DMS 273 (cell line): ENCODE results near the gene VSIG2.
"Not testable (repeated sequence)": the region's sequence is repeated elsewhere in the genome, so short reads cannot be mapped to it uniquely, and the experiment has no call there.

Experiments
- DNase-seq: peaks from one replicate; lab custom pipeline; 2025; ENCODE audit not compliant: unreplicated experiment; lab: John Stamatoyannopoulos, UW

The VSIG2 gene

GRCh38 chr11:124751741-124752470 is at the start of gene VSIG2:
VSIG2 (minus strand) TSS chr11:124752255; CDS start chr11:124752137, 118 bp downstream.
- no peak for DNase-seq

GRCh38 chr11:124801014-124801413 is 49.0 kb upstream of the VSIG2 start:
- DNase-seq, result peak; percentile 16

GRCh38 chr11:124800226-124800929 is 48.3 kb upstream of the VSIG2 start, which contains the start of gene MSANTD2:
MSANTD2 (minus strand) TSS chr11:124800406; CDS start chr11:124800380, 26 bp downstream.
- DNase-seq, result peak; percentile 86

GRCh38 chr11:124799348-124800225 is 47.5 kb upstream of the VSIG2 start:
- peak; percentile 71 for DNase-seq

GRCh38 chr11:124798991-124799347 is 46.9 kb upstream of the VSIG2 start:
- DNase-seq, result peak; percentile 38

GRCh38 chr11:124796312-124796711 is 44.3 kb upstream of the VSIG2 start:
- DNase-seq, result no peak

- peak; percentile 60 for DNase-seq
Observed at GRCh38 chr11:124793466-124794278, 41.6 kb upstream of the VSIG2 start.

- no peak for DNase-seq
Observed at GRCh38 chr11:124791626-124792341, 39.7 kb upstream of the VSIG2 start.

GRCh38 chr11:124788521-124788920 is 36.5 kb upstream of the VSIG2 start:
- no peak for DNase-seq

- DNase-seq, result no peak
Observed at GRCh38 chr11:124784051-124784450, 32.0 kb upstream of the VSIG2 start.

- DNase-seq, result no peak
Observed at GRCh38 chr11:124783002-124783401, 30.9 kb upstream of the VSIG2 start.

- DNase-seq, result no peak
Observed at GRCh38 chr11:124779568-124779967, 27.5 kb upstream of the VSIG2 start.

GRCh38 chr11:124778281-124778680 is 26.2 kb upstream of the VSIG2 start:
- no peak for DNase-seq

- no peak for DNase-seq
Observed at GRCh38 chr11:124776865-124777645, 25.0 kb upstream of the VSIG2 start.

- DNase-seq, result not testable (repeated sequence)
Observed at GRCh38 chr11:124770959-124771358, 18.9 kb upstream of the VSIG2 start.

GRCh38 chr11:124769806-124770774 is 18.0 kb upstream of the VSIG2 start:
- no peak for DNase-seq

- DNase-seq, result no peak
Observed at GRCh38 chr11:124768914-124769313, 16.9 kb upstream of the VSIG2 start.

- DNase-seq, result no peak
Observed at GRCh38 chr11:124766156-124766555, 14.1 kb upstream of the VSIG2 start.
